Measurements from ENCODE around the gene CCL27. TPM values are rescaled to one million over a fixed set of nuclear protein-coding genes. Genes with fewer than 3 reads are reported as not detected.

Gene CCL27
- total and polyA plus RNA-seq, 3 experiments from 2014 or later = 0.35 to 0.39 TPM; not detected in 1

GRCh38 chr9:34664281-34665066 lies 2.0 kb upstream of the CCL27 start:
- H3K4me1 Mint-ChIP-seq = peaks cover 34 to 55% (median 41%) of the 10 kb centered on the region in 3 donors
- ChIA-PET CTCF (interaction anchor here (1.1 to 5.0 kb wide), 10 partner anchors 9 to 61 kb away, joined by 3 to 54 read pairs (median 8); partner anchors contain the start of genes GALT, IL11RA and SIGMAR1), POLR2A (interaction anchor here (0.6 to 3.0 kb wide), 7 partner anchors 9 to 52 kb away, joined by 3 to 20 read pairs (median 3); partner anchors contain the start of genes DCTN3, GALT, RPP25L and SIGMAR1)
- peaks cover 0 to 5% (median 4%) of the 10 kb centered on the region in 5 donors for H3K9me3 Mint-ChIP-seq
- H3K4me3 Mint-ChIP-seq = peak overlapping the region; percentile 82 to 97 (median 89)
- Histone ChIP-seq H3K4me1 (ENCODE audit: insufficient read depth, low read length) (peaks cover 48% of the 10 kb centered on the region), H3K27ac (ENCODE audit: low read depth, low read length) (peak overlapping the region; percentile 43), H3K27me3 (ENCODE audit: insufficient read depth, low read length, poor library complexity, severe bottlenecking) (no peaks in the 10 kb centered on the region), H3K4me3 (ENCODE audit: low read length) (peak overlapping the region; percentile 65), H3K9me3 (ENCODE audit: low read length) (no peaks in the 10 kb centered on the region), H3K36me3 (ENCODE audit: insufficient read depth, low read length) (peaks cover 7% of the 10 kb centered on the region)
- peak; percentile 59 to 80 (median 70) for DNase-seq
- peaks cover 0 to 4% of the 10 kb centered on the region in 2 donors for H3K27me3 Mint-ChIP-seq
- peaks cover 5 to 21% (median 13%) of the 10 kb centered on the region in 3 donors for H3K36me3 Mint-ChIP-seq
- H3K27ac Mint-ChIP-seq = peak overlapping the region; percentile 87 to 99 (median 96)

DNA sequence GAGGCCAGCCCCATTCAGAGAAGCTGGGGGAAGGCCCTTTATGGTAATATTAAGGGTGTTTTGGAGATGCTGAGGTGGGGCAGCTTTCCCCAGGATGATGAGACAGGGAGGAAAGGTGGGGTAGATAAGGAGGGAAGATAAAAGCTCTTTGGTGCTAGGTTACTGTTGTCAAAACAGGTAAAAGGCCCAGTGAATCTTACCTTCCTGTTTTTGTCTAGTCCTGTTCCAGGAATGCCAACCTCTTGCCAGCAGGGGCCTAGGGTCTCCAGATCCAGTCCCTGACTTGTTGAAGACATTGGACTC lies 797 bp upstream of the CCL27 start:
- peaks cover 7% of the 10 kb centered on the region for H3K36me3 ChIP-seq (ENCODE audit: insufficient read depth, low read length)
- peak overlapping the region in 6 of 7 donors; percentile 57 to 83 (median 69) for H3K4me3 Mint-ChIP-seq
- peaks cover 34 to 55% (median 41%) of the 10 kb centered on the region in 3 donors for H3K4me1 Mint-ChIP-seq
- peaks cover 0 to 4% of the 10 kb centered on the region in 2 donors for H3K27me3 Mint-ChIP-seq
- peak overlapping the region; percentile 46 for H3K27ac ChIP-seq (ENCODE audit: low read depth, low read length)
- peak overlapping the region; percentile 86 to 99 (median 95) for H3K27ac Mint-ChIP-seq
- peak in 3 of 5 donors; percentile 13 to 45 (median 24) for DNase-seq
- no peak overlapping the region for H3K4me3 ChIP-seq (ENCODE audit: low read length)
- H3K27me3 ChIP-seq (ENCODE audit: insufficient read depth, low read length, poor library complexity, severe bottlenecking) = no peaks in the 10 kb centered on the region
- POLR2A ChIA-PET = interaction anchor here (2.1 to 3.0 kb wide), 2 partner anchors 17 to 25 kb away, joined by 7 to 20 read pairs; partner anchors contain the start of genes GALT and SIGMAR1
- peaks cover 0 to 19% (median 8%) of the 10 kb centered on the region in 3 donors for H3K36me3 Mint-ChIP-seq
- H3K4me1 ChIP-seq (ENCODE audit: insufficient read depth, low read length) = peaks cover 48% of the 10 kb centered on the region
- no peaks in the 10 kb centered on the region for H3K9me3 Mint-ChIP-seq
- CTCF ChIA-PET = interaction anchor here (1.5 to 4.7 kb wide), 4 partner anchors 14 to 59 kb away, joined by 7 to 54 read pairs (median 14); partner anchors contain the start of genes GALT, IL11RA and SIGMAR1
- H3K9me3 ChIP-seq (ENCODE audit: low read length) = no peaks in the 10 kb centered on the region

DNA sequence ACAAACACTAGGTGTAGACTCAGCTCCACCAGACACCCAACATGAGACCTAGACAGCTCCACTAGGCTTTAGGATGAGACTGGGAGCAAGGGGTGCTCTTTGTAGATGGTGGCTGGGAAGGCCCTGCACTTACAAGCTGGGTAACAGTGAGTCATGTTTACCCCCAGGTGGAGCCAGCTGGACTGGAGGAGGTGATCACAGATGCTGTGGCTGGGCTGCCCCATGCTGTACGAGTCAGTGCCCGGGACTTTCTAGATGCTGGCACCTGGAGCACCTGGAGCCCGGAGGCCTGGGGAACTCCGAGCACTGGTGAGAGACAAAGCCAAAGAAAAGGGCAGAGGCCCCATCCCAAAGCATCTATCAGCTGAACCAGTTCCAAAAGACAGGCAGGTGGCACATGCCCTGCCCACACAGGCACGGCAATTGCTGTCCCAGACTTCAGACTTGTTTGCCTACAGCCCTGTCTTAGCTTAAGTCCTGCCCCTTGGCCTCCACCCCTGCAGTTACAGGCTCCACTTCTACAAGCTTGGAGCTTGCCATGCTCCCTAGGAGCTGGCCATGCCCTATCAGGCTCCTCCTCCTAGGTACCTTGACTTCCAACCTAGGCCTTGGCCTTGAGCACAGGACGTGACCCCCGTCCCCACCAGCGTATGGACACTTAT lies 2.7 kb downstream of the CCL27 start:
- no peaks in the 10 kb centered on the region for H3K27me3 ChIP-seq (ENCODE audit: insufficient read depth, low read length, poor library complexity, severe bottlenecking)
- no peaks in the 10 kb centered on the region for H3K9me3 Mint-ChIP-seq
- ChIA-PET CTCF (interaction anchor here (3.2 to 4.4 kb wide), 3 partner anchors 13 to 43 kb away, joined by 16 to 25 read pairs (median 16); partner anchors contain the start of gene GALT), POLR2A (interaction anchor here (1.2 kb wide), 1 partner anchor 12 kb away, joined by 3 read pairs; no protein-coding TSS in a partner anchor)
- DNase-seq = no peak
- H3K27ac Mint-ChIP-seq = peak overlapping the region in 2 of 8 donors; percentile 26 to 45
- no peaks in the 10 kb centered on the region for H3K9me3 ChIP-seq (ENCODE audit: low read length)
- H3K36me3 Mint-ChIP-seq = peaks cover 0 to 19% (median 8%) of the 10 kb centered on the region in 3 donors
- H3K27ac ChIP-seq (ENCODE audit: low read depth, low read length) = no peak overlapping the region
- no peaks in the 10 kb centered on the region for H3K27me3 Mint-ChIP-seq
- peaks cover 7% of the 10 kb centered on the region for H3K36me3 ChIP-seq (ENCODE audit: insufficient read depth, low read length)
- H3K4me3 Mint-ChIP-seq = no peak overlapping the region
- H3K4me3 ChIP-seq (ENCODE audit: low read length) = no peak overlapping the region
- peaks cover 36% of the 10 kb centered on the region for H3K4me1 ChIP-seq (ENCODE audit: insufficient read depth, low read length)
- peaks cover 27 to 37% (median 34%) of the 10 kb centered on the region in 3 donors for H3K4me1 Mint-ChIP-seq

- no peak overlapping the region for H3K27ac ChIP-seq (ENCODE audit: low read depth, low read length)
- H3K27me3 Mint-ChIP-seq = peaks cover 0 to 3% of the 10 kb centered on the region in 2 donors
- H3K4me3 ChIP-seq (ENCODE audit: low read length) = no peak overlapping the region
- POLR2A ChIA-PET = interaction anchor here (0.6 kb wide), 1 partner anchor 42 kb away, joined by 4 read pairs; no protein-coding TSS in a partner anchor
- no peak for DNase-seq
- no peak overlapping the region for H3K27ac Mint-ChIP-seq
- H3K4me1 ChIP-seq (ENCODE audit: insufficient read depth, low read length) = peaks cover 23% of the 10 kb centered on the region
- H3K9me3 Mint-ChIP-seq = no peaks in the 10 kb centered on the region
- peaks cover 7% of the 10 kb centered on the region for H3K36me3 ChIP-seq (ENCODE audit: insufficient read depth, low read length)
- H3K4me3 Mint-ChIP-seq = no peak overlapping the region
- H3K36me3 Mint-ChIP-seq = peaks cover 0 to 19% (median 8%) of the 10 kb centered on the region in 3 donors
- no peaks in the 10 kb centered on the region for H3K9me3 ChIP-seq (ENCODE audit: low read length)
- H3K27me3 ChIP-seq (ENCODE audit: insufficient read depth, low read length, poor library complexity, severe bottlenecking) = no peaks in the 10 kb centered on the region
- H3K4me1 Mint-ChIP-seq = peaks cover 17 to 30% (median 21%) of the 10 kb centered on the region in 3 donors
- CTCF ChIA-PET = no interaction called here
These were observed 4.0 kb downstream of the CCL27 start for GRCh38 chr9:34658461-34658860.

DNA sequence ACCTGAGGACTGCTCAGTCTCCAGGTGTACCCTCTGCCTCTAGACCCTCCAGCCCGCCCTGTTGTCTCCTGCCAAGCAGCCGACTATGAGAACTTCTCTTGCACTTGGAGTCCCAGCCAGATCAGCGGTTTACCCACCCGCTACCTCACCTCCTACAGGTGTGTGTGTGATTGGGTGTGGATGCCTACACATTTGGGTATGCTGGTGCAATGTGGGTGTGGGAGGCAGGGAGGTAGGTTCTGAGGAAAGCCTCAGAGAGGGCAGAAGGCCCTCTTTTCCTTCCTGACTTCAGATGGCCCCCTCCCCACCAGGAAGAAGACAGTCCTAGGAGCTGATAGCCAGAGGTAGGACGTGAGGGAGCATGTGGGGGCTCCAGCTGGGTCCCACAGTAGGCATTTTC lies 5.5 kb downstream of the CCL27 start:
- Histone ChIP-seq H3K36me3 (ENCODE audit: insufficient read depth, low read length) (peaks cover 7% of the 10 kb centered on the region), H3K27ac (ENCODE audit: low read depth, low read length) (no peak overlapping the region), H3K4me1 (ENCODE audit: insufficient read depth, low read length) (peaks cover 17% of the 10 kb centered on the region), H3K4me3 (ENCODE audit: low read length) (no peak overlapping the region), H3K27me3 (ENCODE audit: insufficient read depth, low read length, poor library complexity, severe bottlenecking) (no peaks in the 10 kb centered on the region), H3K9me3 (ENCODE audit: low read length) (no peaks in the 10 kb centered on the region)
- peaks cover 17 to 30% (median 19%) of the 10 kb centered on the region in 3 donors for H3K4me1 Mint-ChIP-seq
- no peak overlapping the region for H3K4me3 Mint-ChIP-seq
- no peaks in the 10 kb centered on the region for H3K9me3 Mint-ChIP-seq
- DNase-seq = no peak
- ChIA-PET POLR2A (interaction anchor here (1.8 kb wide), 1 partner anchor 10 kb away, joined by 7 read pairs; the partner anchor contains the start of gene GALT), CTCF (interaction anchor here (0.7 to 1.4 kb wide), 2 partner anchors 9 to 10 kb away, joined by 3 to 7 read pairs; partner anchors contain the start of gene GALT)
- H3K27me3 Mint-ChIP-seq = peaks cover 0 to 3% of the 10 kb centered on the region in 2 donors
- H3K27ac Mint-ChIP-seq = peak overlapping the region in 1 of 8 donors; percentile 60
- H3K36me3 Mint-ChIP-seq = peaks cover 0 to 21% (median 8%) of the 10 kb centered on the region in 3 donors

- H3K4me1 Mint-ChIP-seq = peaks cover 14 to 31% (median 17%) of the 10 kb centered on the region in 3 donors
These were observed 7.1 kb downstream of the CCL27 start for GRCh38 chr9:34655394-34655793.

GRCh38 chr9:34654323-34655051 lies 8.0 kb downstream of the CCL27 start:
- peak overlapping the region in 3 of 8 donors; percentile 39 to 83 (median 58) for H3K27ac Mint-ChIP-seq
- ChIA-PET CTCF (interaction anchor here (1.0 kb wide), 1 partner anchor 9 kb away, joined by 3 read pairs; no protein-coding TSS in a partner anchor), POLR2A (no interaction called here)
- H3K27ac ChIP-seq (ENCODE audit: low read depth, low read length) = no peak overlapping the region
- H3K4me3 Mint-ChIP-seq = no peak overlapping the region
- peaks cover 5% of the 10 kb centered on the region for H3K36me3 ChIP-seq (ENCODE audit: insufficient read depth, low read length)
- H3K27me3 Mint-ChIP-seq = peaks cover 0 to 3% of the 10 kb centered on the region in 2 donors
- no peak for DNase-seq
- peaks cover 0 to 25% (median 3%) of the 10 kb centered on the region in 3 donors for H3K36me3 Mint-ChIP-seq
- H3K4me1 Mint-ChIP-seq = peaks cover 15 to 31% (median 18%) of the 10 kb centered on the region in 3 donors
- H3K4me3 ChIP-seq (ENCODE audit: low read length) = no peak overlapping the region
- peaks cover 9% of the 10 kb centered on the region for H3K4me1 ChIP-seq (ENCODE audit: insufficient read depth, low read length)
- H3K27me3 ChIP-seq (ENCODE audit: insufficient read depth, low read length, poor library complexity, severe bottlenecking) = no peaks in the 10 kb centered on the region
- H3K9me3 Mint-ChIP-seq = no peaks in the 10 kb centered on the region
- no peaks in the 10 kb centered on the region for H3K9me3 ChIP-seq (ENCODE audit: low read length)

More at GRCh38 chr9:34655394-34655793, 7.1 kb downstream of the CCL27 start:
- Mint-ChIP-seq H3K9me3 (no peaks in the 10 kb centered on the region), H3K27me3 (peaks cover 0 to 3% of the 10 kb centered on the region in 2 donors), H3K27ac (peak overlapping the region in 2 of 8 donors; percentile 42 to 89), H3K4me3 (no peak overlapping the region), H3K36me3 (peaks cover 0 to 21% (median 3%) of the 10 kb centered on the region in 3 donors)
- Histone ChIP-seq H3K36me3 (ENCODE audit: insufficient read depth, low read length) (peaks cover 6% of the 10 kb centered on the region), H3K4me3 (ENCODE audit: low read length) (no peak overlapping the region), H3K27ac (ENCODE audit: low read depth, low read length) (no peak overlapping the region), H3K4me1 (ENCODE audit: insufficient read depth, low read length) (peaks cover 9% of the 10 kb centered on the region), H3K9me3 (ENCODE audit: low read length) (no peaks in the 10 kb centered on the region), H3K27me3 (ENCODE audit: insufficient read depth, low read length, poor library complexity, severe bottlenecking) (no peaks in the 10 kb centered on the region)
- no peak for DNase-seq
- POLR2A ChIA-PET = interaction anchor here (0.7 to 1.8 kb wide), 2 partner anchors 9 kb away, joined by 4 to 7 read pairs; partner anchors contain the start of gene GALT
- CTCF ChIA-PET = interaction anchor here (1.3 to 1.5 kb wide), 3 partner anchors 9 to 35 kb away, joined by 3 to 7 read pairs (median 5); partner anchors contain the start of genes DCTN3 and GALT

All from CD8-positive, alpha-beta memory T cell (primary cell).